Transverse colon (tissue), 4 donors: ENCODE data around the gene BACH2. TPM values are rescaled to one million over a fixed set of nuclear protein-coding genes. Genes with fewer than 3 reads are reported as not detected.
"Not testable (repeated sequence)": the region's sequence is repeated elsewhere in the genome, so short reads cannot be mapped to it uniquely, and the experiment has no call there.

Experiments used
- DNase-seq: peaks from one replicate; pipeline ENCODE4 v3.0.0-alpha.2; 2019
- H3K27ac ChIP-seq, 4 donors: fragments of 200-600 bp; sonication (generic); 2 replicates each; pipeline ENCODE4 v1.5.1; 2016 to 2018; ENCODE audit warnings: inconsistent platforms in 4 of 4
- H3K27me3 ChIP-seq: fragments of 200-600 bp; sonication (generic); 2 replicates; pipeline ENCODE4 v1.5.1; 2017; ENCODE audit warnings: inconsistent platforms
- H3K36me3 ChIP-seq, 4 donors: fragments of 200-600 bp; sonication (generic); 2 replicates each; pipeline ENCODE4 v1.5.1; 2017 to 2019; ENCODE audit warnings: inconsistent platforms in 4 of 4
- H3K4me1 ChIP-seq, 4 donors: fragments of 200-600 bp; sonication (generic); 2 replicates each; pipeline ENCODE4 v1.5.1; 2017 to 2020; ENCODE audit warnings: inconsistent platforms in 4 of 4
- H3K4me3 ChIP-seq, 4 donors: fragments of 200-600 bp; sonication (generic); 1 replicate in 1 of 4; 2 replicates in 3 of 4; pipeline versions ENCODE4 v1.5.1 to v1.6.1; 2017 to 2019; ENCODE audit warnings: inconsistent platforms in 4 of 4
- H3K9me3 ChIP-seq, 2 donors: fragments of 200-600 bp; sonication (generic); 2 replicates each; pipeline ENCODE4 v1.5.1; 2017 to 2019; ENCODE audit warnings: inconsistent platforms in 2 of 2
- EP300 ChIP-seq: sonication (generic); formaldehyde crosslinking; IDR thresholded peaks from one replicate; pipeline ENCODE4 v1.6.1; 2017; ENCODE audit warnings: antibody characterized with exemption, low read depth
- POLR2A ChIP-seq: fragments of 450-650 bp; IDR thresholded peaks from one replicate; pipeline ENCODE4 v1.6.1; 2016; ENCODE audit warnings: antibody characterized with exemption, mild to moderate bottlenecking, moderate library complexity
- POLR2AphosphoS5 ChIP-seq, 3 donors: sonication (generic); formaldehyde crosslinking; IDR thresholded peaks; one replicate each; pipeline ENCODE4 v1.6.1; 2016; ENCODE audit warnings: antibody characterized with exemption in 3 of 3
- WGBS, 2 donors: methylation state at CpG; one replicate each; pipeline ENCODE4 v1.1.5; 2018; ENCODE audit warnings: low coverage in 1 of 2; 5-methylcytosine and 5-hydroxymethylcytosine counted together
- in situ Hi-C, 4 donors: fragments of 200-750 bp; cut with MboI; loops; one replicate each; pipeline versions ENCODE4 v1.15.0 to v1.15.1; 2017; ENCODE audit warnings: low sequenced_read_pairs in 3 of 4, low pct_ligation_motif_present in 1 of 4, low pct_unique_long_range_greater_than_20kb in 1 of 4
- intact Hi-C: fragments of 100-400 bp; cut with DNase I; formaldehyde crosslinking; loops from one replicate; pipeline ENCODE4 v1.15.1; 2023; ENCODE audit warnings: low total_unique reads
- total RNA-seq, 4 donors: library from RNA; depleted of rRNA; stranded (reverse); fragments of >200 nt; gene quantifications; one replicate each; pipeline ENCODE4 v1.1.0, GENCODE V29; 2016
- TF ChIP-seq, protein P1 (sequence below), 5 experiments: fragments of 200-600 bp in 3 of 5; fragments of 450-650 bp in 2 of 5; sonication (generic) in 3 of 5; IDR thresholded peaks; 1 replicate in 2 of 5; 2 replicates in 3 of 5; pipeline ENCODE4 v1.5.1; 2016 to 2017; ENCODE audit warnings: antibody characterized with exemption in 5 of 5, inconsistent platforms in 3 of 5, mild to moderate bottlenecking in 2 of 5, moderate library complexity in 1 of 5

The BACH2 gene
- total RNA-seq, 4 donors from 2014 or later, result 0.20 to 7.5 (median 2.4) TPM

GRCh38 chr6:89916136-89916920 is 380.3 kb downstream of the BACH2 start:
- no peaks in the 10 kb centered on the region for H3K36me3 ChIP-seq
- H3K27me3 ChIP-seq, result no peaks in the 10 kb centered on the region
- 70 to 93% methylated on average over 2 to 3 of the region's 3 CpGs for WGBS, 2 donors
- TF ChIP-seq EP300, result no peak
- TF ChIP-seq, protein P1, sequence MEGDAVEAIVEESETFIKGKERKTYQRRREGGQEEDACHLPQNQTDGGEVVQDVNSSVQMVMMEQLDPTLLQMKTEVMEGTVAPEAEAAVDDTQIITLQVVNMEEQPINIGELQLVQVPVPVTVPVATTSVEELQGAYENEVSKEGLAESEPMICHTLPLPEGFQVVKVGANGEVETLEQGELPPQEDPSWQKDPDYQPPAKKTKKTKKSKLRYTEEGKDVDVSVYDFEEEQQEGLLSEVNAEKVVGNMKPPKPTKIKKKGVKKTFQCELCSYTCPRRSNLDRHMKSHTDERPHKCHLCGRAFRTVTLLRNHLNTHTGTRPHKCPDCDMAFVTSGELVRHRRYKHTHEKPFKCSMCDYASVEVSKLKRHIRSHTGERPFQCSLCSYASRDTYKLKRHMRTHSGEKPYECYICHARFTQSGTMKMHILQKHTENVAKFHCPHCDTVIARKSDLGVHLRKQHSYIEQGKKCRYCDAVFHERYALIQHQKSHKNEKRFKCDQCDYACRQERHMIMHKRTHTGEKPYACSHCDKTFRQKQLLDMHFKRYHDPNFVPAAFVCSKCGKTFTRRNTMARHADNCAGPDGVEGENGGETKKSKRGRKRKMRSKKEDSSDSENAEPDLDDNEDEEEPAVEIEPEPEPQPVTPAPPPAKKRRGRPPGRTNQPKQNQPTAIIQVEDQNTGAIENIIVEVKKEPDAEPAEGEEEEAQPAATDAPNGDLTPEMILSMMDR (IDR thresholded peaks at IDR 0.05), result no peak
- no peak overlapping the region for H3K27ac ChIP-seq
- no peak overlapping the region for H3K4me3 ChIP-seq
- peaks cover 3 to 7% of the 10 kb centered on the region in 2 donors for H3K9me3 ChIP-seq
- H3K4me1 ChIP-seq, result no peaks in the 10 kb centered on the region
- intact Hi-C loops, result no loop called here
- in situ Hi-C loops, result no loop called here
- DNase-seq, result no peak

DNA sequence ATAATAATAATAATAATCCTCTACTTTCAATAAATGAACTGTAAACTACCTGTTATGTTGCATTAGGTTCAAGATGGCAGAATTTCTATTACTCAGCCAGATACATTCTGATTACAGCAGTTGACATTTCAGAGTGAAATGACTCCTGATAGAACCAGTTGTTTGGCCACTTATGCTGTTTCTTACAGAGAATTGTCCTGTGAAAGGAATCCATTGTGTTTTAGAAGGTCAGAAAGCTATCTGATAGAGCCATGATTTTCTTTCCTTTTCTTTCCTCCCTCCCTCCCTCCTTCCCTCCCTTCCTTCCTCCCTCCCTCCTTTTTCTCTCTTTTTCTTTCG is 385.8 kb downstream of the BACH2 start:
- intact Hi-C loops (no loop called here), in situ Hi-C loops (no loop called here)
- Histone ChIP-seq H3K4me3 (no peak overlapping the region), H3K27me3 (no peaks in the 10 kb centered on the region), H3K4me1 (no peaks in the 10 kb centered on the region), H3K9me3 (peaks cover under 1 to 3% of the 10 kb centered on the region in 2 donors), H3K27ac (no peak overlapping the region), H3K36me3 (no peaks in the 10 kb centered on the region)
- TF ChIP-seq POLR2AphosphoS5 (IDR thresholded peaks at IDR 0.05) (no peak), EP300 (no peak), POLR2A (no peak)
- TF ChIP-seq, protein P1 (IDR thresholded peaks at IDR 0.05), result no peak
- 43 to 60% methylated on average over 1 of the region's 1 CpG for WGBS, 2 donors
- DNase-seq, result no peak

- in situ Hi-C loops, intact Hi-C loops, H3K4me3 ChIP-seq, H3K36me3 ChIP-seq, H3K9me3 ChIP-seq, H3K27ac ChIP-seq, H3K4me1 ChIP-seq, DNase-seq, H3K27me3 ChIP-seq: not testable (repeated sequence)
- WGBS, 2 donors, result 75 to 77% methylated on average over 6 to 10 of the region's 10 CpGs
These were observed 386.4 kb downstream of the BACH2 start for GRCh38 chr6:89910001-89910901.

DNA sequence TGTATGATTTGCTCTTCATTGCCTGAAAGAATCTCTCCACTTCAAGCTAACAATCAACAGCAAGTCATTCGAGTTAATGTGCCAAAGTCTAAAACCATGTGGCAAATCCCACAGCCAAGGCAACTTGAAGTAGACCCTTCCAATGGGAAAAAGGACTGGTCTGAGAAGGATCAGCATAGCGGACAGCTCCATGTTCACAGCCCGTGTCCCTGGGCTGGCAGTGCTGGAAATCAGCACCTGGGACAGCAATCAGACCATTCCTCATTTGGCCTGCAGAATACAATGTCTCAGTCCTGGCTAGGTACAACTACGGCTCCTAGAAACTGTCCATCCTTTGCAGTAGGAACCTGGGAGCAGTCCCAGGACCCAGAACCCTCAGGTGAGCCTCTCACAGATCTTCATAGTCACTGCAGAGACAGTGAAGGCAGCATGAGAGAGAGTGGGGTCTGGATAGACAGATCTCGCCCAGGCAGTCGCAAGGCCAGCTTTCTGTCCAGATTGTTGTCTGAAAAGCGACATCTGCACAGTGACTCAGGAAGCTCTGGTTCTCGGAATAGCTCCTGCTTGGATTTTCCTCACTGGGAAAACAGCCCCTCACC is 401.3 kb downstream of the BACH2 start:
- H3K9me3 ChIP-seq, result no peaks in the 10 kb centered on the region
- H3K4me1 ChIP-seq, result no peaks in the 10 kb centered on the region
- no peaks in the 10 kb centered on the region for H3K36me3 ChIP-seq
- no peak overlapping the region for H3K4me3 ChIP-seq
- TF ChIP-seq POLR2AphosphoS5 (IDR thresholded peaks at IDR 0.05), result no peak
- TF ChIP-seq, protein P1 (IDR thresholded peaks at IDR 0.05), result no peak
- DNase-seq, result no peak
- intact Hi-C loops, result no loop called here
- no peak overlapping the region for H3K27ac ChIP-seq
- in situ Hi-C loops, result no loop called here
- peaks cover 30% of the 10 kb centered on the region for H3K27me3 ChIP-seq
- WGBS, 2 donors, result 30 to 48% methylated on average over 5 to 8 of the region's 8 CpGs
